NCI-H128 (cell line): ENCODE measurements around the gene MACROD2.

Experiments
- DNase-seq: peaks from one replicate; lab custom pipeline; 2025; ENCODE audit not compliant: unreplicated experiment; lab: John Stamatoyannopoulos, UW

MACROD2 gene

GRCh38 chr20:14727485-14728150, 732.3 kb downstream of the MACROD2 start:
- DNase-seq, result no peak

- no peak for DNase-seq
These were observed 734.1 kb downstream of the MACROD2 start for GRCh38 chr20:14729390-14729789.

DNA sequence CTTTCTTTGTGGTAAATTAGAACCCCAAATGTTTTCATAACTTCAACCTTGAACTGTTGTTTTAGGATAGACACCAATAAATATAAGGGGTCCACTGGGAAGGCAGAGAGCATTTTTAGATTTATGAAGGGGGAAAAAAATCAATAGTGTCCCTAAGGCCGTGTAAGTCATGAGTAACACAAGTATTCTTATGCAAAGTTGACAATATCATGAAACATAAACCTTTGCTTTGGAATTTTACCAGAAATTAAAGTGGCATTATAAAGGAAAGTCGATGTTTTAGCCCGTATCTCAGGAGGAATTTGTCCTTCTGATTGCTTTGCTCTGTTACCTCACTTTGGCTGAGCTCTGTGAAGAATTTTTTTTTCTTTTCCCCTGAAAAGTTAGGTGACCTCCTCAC, 737.0 kb downstream of the MACROD2 start:
- no peak for DNase-seq

GRCh38 chr20:14732996-14733395, 737.7 kb downstream of the MACROD2 start:
- no peak for DNase-seq

- no peak for DNase-seq
These were observed 745.1 kb downstream of the MACROD2 start for GRCh38 chr20:14740380-14740779.

GRCh38 chr20:14741616-14742015, 746.3 kb downstream of the MACROD2 start:
- DNase-seq, result no peak

DNA sequence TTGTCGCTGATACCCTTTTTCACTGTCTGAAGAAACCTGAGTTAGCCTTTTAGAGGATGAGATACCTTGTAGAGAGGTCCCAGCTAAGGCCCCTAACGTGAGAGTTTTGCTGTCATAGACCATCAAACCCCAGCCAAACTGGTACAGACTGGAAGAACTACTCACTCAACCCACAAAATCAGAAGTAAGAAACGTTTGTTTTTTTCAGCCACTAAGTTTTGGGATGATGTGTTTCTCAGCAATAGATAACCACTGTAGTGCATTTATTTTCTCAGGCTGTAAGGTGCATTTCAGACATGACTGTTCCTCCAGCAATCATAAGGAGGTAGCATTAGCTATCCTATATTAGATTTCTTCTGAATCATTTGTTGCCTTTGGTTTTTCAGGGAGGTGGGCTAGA, 749.4 kb downstream of the MACROD2 start:
- no peak for DNase-seq

DNA sequence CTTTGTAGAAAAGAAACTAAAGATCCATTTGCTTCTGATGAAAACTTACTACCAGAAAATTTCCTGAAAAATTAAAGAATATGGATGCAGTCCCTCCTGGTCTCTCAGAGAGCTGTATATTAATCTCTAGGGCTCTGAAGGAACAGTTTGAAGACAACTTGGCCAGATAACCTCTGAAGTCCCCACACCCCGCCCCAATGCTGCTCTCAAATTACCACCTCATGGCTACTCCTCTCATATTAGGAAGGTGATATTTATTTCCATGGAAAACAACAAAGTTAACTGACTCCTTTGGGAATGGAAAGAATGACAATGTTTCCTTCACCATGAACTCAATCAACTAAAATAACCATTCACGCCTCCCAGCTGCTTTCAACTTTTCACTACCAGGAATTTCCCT, 750.5 kb downstream of the MACROD2 start:
- DNase-seq, result no peak

DNA sequence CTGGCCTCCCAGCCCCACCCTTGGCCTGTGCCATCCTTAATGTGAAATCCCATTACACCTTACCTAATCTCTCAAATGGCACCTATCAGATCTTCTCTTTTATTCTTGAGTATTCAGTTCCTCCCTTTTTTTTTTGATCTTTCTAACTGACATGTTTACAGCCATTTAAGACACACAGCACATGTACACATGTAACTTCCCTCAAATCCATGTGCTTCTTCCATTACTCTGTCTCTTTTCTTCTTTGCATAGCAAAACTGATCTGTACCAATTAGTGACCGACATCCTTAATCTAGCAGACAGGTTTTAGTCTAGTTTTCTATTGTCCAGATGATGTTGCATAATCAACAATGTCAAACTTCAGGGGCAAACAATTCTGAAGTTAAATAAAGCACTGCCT, 755.9 kb downstream of the MACROD2 start:
- DNase-seq, result no peak

DNA sequence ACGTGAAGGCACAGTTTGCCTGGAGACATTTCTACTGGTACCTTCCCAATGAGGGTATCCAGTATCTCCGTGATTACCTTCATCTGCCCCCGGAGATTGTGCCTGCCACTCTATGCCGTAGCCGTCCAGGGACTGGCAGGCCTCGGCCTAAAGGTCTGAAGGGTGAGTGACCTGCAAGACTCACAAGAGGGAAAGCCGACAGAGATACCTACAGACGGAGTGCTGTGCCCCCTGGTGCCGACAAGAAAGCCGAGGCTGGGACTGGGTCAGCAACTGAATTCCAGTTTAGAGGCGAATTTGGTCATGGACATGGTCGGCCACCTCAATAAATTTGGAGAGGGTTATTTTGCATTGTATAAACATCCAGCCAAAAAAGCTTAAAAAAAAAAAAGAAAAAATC, 762.4 kb downstream of the MACROD2 start:
- DNase-seq, result no peak

DNA sequence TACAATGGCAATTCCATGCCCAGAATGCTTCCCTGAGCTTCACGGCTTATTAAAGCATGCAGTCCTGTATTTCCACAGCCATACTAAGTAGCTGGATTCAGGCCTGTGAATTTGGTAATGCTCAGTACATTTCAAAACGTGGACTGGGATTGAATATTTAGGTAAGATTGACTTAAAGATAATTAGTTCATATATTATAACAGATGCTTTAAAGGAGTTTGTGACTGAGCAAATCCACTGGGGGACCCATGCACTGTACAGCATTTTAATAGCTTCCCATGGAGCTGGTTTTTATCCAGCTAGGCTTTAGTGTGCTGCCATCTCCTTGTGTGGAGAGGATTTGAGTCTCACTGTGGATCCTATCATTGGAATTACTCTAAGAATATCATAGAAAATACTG, 763.0 kb downstream of the MACROD2 start:
- DNase-seq, result no peak

- DNase-seq, result no peak
These were observed 764.7 kb downstream of the MACROD2 start for GRCh38 chr20:14759979-14760378.

- DNase-seq, result no peak
These were observed 766.6 kb downstream of the MACROD2 start for GRCh38 chr20:14761903-14762302.

GRCh38 chr20:14764511-14765369, 769.4 kb downstream of the MACROD2 start:
- no peak for DNase-seq

DNA sequence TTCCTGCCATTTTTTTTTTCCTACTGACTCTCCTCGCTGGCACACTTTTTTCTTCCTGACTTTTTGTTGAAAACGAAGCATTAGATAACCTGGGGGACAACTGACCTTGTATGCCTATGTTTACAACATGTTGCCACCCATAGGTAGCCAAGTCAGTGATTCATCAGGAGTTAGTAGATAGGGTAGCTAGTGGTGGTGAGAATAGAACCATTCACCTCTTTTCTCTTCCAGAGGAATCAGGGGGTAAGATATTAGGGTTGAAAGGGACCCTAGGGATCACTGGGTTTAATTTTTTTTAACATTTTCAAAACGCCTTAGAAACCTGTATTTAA, 770.0 kb downstream of the MACROD2 start:
- DNase-seq, result no peak

GRCh38 chr20:14773486-14773885, 778.2 kb downstream of the MACROD2 start:
- DNase-seq, result no peak

DNA sequence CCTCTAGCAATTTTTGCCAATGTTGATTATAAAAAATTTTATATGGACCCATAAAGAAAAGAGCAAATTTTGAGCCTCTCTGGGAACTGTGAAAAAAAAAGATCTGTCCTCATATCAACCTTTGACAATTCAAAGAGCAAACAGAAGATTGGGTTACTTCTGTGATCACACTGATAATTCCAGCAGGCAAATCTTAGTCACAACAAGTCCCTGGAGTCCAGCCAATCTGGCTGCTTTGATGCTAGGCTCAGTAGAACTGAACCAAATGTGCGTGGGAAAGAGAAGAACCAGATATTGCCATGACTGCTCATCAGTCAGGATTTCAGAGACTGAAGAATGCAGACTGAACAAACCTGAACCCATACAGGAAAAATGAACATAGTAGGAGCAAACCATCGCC, 780.5 kb downstream of the MACROD2 start:
- DNase-seq, result no peak

DNA sequence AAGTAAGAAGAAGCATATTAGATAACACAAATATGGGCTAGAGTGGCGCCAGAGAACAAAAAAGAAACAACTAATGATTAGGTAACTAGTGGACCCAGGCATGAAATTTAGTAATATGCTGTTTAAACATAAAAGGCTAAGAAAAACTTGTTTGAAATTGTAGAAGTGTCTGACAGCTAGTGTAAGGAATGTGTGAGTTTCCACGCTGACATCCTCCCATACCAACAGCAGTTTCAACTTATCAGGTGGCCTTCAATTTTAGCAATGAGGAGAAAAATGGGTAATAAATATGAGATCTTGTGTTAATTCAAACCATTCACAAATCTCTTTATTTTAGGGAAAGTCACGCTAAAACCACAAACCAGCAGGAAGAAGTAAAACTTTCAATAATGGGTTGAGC, 782.3 kb downstream of the MACROD2 start:
- no peak for DNase-seq

- no peak for DNase-seq
These were observed 782.8 kb downstream of the MACROD2 start for GRCh38 chr20:14778096-14778495.

- no peak for DNase-seq
These were observed 783.6 kb downstream of the MACROD2 start for GRCh38 chr20:14778875-14779274.

DNA sequence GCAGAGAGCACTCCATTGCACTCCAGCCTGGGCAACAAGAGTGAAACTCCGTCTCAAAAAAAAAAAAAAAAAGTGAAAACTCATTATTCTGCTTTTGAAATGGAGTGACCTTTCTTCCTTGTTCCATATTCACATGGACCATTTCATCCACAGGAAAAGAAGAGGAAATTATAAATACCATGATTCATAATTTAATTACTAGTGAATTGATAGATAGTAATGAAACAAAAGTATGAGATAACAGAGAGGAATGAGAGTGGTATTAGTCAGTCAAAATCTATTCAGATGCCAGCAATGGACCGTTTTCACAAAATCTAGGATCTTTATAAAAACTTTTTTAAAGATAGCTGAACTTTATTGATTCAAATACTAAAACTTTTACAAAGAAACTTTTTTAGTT, 785.2 kb downstream of the MACROD2 start:
- DNase-seq, result no peak

GRCh38 chr20:14782731-14783130, 787.4 kb downstream of the MACROD2 start:
- no peak for DNase-seq

- DNase-seq, result no peak
These were observed 788.5 kb downstream of the MACROD2 start for GRCh38 chr20:14783766-14784165.
